CD14-positive monocyte (primary cell): Measurements from ENCODE around the gene DEPDC7. TPM values are rescaled to one million over a fixed set of nuclear protein-coding genes. Genes with fewer than 3 reads are reported as not detected.
"Not testable (repeated sequence)": the region's sequence is repeated elsewhere in the genome, so short reads cannot be mapped to it uniquely, and the experiment has no call there.

Source experiments
- DNase-seq, 3 donors: peaks; one replicate each; pipeline ENCODE4 v3.0.0-alpha.2; 2011 to 2022
- H2AFZ ChIP-seq: 2 replicates; pipeline ENCODE4 v1.6.0; 2012; ENCODE audit warnings: mild to moderate bottlenecking, low read depth, low read length, inconsistent platforms; ENCODE audit not compliant: insufficient read depth, poor library complexity, severe bottlenecking
- H3K27ac ChIP-seq, 2 donors: 1 replicate in 1 of 2; 2 replicates in 1 of 2; pipeline ENCODE4 v1.5.1; 2012 to 2013; ENCODE audit warnings: low read length in 2 of 2, control low read depth in 1 of 2, inconsistent platforms in 1 of 2, low read depth in 1 of 2, mild to moderate bottlenecking in 1 of 2
- H3K27me3 ChIP-seq, 2 donors: one replicate each; pipeline versions ENCODE4 v1.6.0 to v1.6.1; 2011 to 2013; ENCODE audit warnings: low read length in 2 of 2; ENCODE audit not compliant: control insufficient read depth in 2 of 2, insufficient read depth in 2 of 2
- H3K36me3 ChIP-seq, 2 donors: replicated peaks in 1 of 2; 1 replicate in 1 of 2; 2 replicates in 1 of 2; pipeline versions ENCODE4 v1.5.1 to v1.6.1; 2012 to 2013; ENCODE audit warnings: low read length in 2 of 2, control low read depth in 1 of 2, inconsistent platforms in 1 of 2, mild to moderate bottlenecking in 1 of 2; ENCODE audit not compliant: insufficient read depth in 2 of 2, control insufficient read depth in 1 of 2
- H3K4me1 ChIP-seq, 2 donors: 1 replicate in 1 of 2; 2 replicates in 1 of 2; pipeline versions ENCODE4 v1.5.1 to v1.6.1; 2012 to 2013; ENCODE audit warnings: low read length in 2 of 2, control low read depth in 1 of 2, inconsistent platforms in 1 of 2, mild to moderate bottlenecking in 1 of 2, moderate library complexity in 1 of 2; ENCODE audit not compliant: insufficient read depth in 2 of 2, control insufficient read depth in 1 of 2
- H3K4me2 ChIP-seq: replicated peaks from 2 replicates; pipeline ENCODE3; 2012; ENCODE audit warnings: low read length, moderate library complexity, mild to moderate bottlenecking; ENCODE audit not compliant: poor library complexity, severe bottlenecking; ENCODE audit errors: extremely low read depth
- H3K4me3 ChIP-seq, 3 experiments: fragments of 200-600 bp in 1 of 3; sonication (generic) in 1 of 3; replicated peaks in 1 of 3; 1 replicate in 2 of 3; 2 replicates in 1 of 3; pipeline ENCODE4 v1.5.1; 2011 to 2013; ENCODE audit warnings: low read length in 3 of 3, mild to moderate bottlenecking in 3 of 3, control low read depth in 2 of 3, low read depth in 2 of 3, inconsistent platforms in 1 of 3, moderate library complexity in 1 of 3
- H3K79me2 ChIP-seq: 2 replicates; pipeline ENCODE4 v1.6.0; 2012; ENCODE audit warnings: mild to moderate bottlenecking, control low read depth, inconsistent platforms, low read length, moderate library complexity; ENCODE audit not compliant: insufficient read depth
- H3K9ac ChIP-seq: 2 replicates; pipeline ENCODE4 v1.6.0; 2017; ENCODE audit warnings: low read length, mild to moderate bottlenecking; ENCODE audit not compliant: insufficient read depth, poor library complexity, severe bottlenecking
- H3K9me3 ChIP-seq, 2 donors: replicated peaks in 1 of 2; 1 replicate in 1 of 2; 2 replicates in 1 of 2; pipeline versions ENCODE4 v1.5.1 to v1.6.1; 2012 to 2013; ENCODE audit warnings: low read length in 2 of 2, control low read depth in 1 of 2; ENCODE audit not compliant: control insufficient read depth in 1 of 2, insufficient read depth in 1 of 2
- H4K20me1 ChIP-seq: 2 replicates; pipeline ENCODE4 v1.6.0; 2012; ENCODE audit warnings: mild to moderate bottlenecking, low read length, control low read depth, moderate library complexity; ENCODE audit not compliant: insufficient read depth
- H3K27ac Mint-ChIP-seq, 7 donors: one replicate each; pipeline ENCODE4 v1.8.0; 2020; ENCODE audit warnings: mild to moderate bottlenecking in 7 of 7, mixed read lengths in 7 of 7, moderate library complexity in 6 of 7, inconsistent platforms in 2 of 7
- H3K27me3 Mint-ChIP-seq, 3 donors: one replicate each; pipeline ENCODE4 v1.8.0; 2021 to 2022; ENCODE audit warnings: low read depth in 3 of 3, mild to moderate bottlenecking in 3 of 3, mixed read lengths in 3 of 3, moderate library complexity in 3 of 3, inconsistent platforms in 1 of 3
- H3K36me3 Mint-ChIP-seq, 2 donors: one replicate each; pipeline ENCODE4 v1.8.0; 2020; ENCODE audit warnings: mixed read lengths in 2 of 2, inconsistent platforms in 1 of 2, mild to moderate bottlenecking in 1 of 2
- H3K4me1 Mint-ChIP-seq: one replicate; pipeline ENCODE4 v1.8.0; 2020; ENCODE audit warnings: mild to moderate bottlenecking, mixed read lengths
- H3K4me3 Mint-ChIP-seq, 2 donors: one replicate each; pipeline ENCODE4 v1.8.0; 2020; ENCODE audit warnings: mild to moderate bottlenecking in 2 of 2, mixed read lengths in 2 of 2, moderate library complexity in 1 of 2
- H3K9me3 Mint-ChIP-seq, 7 donors: one replicate each; pipeline ENCODE4 v1.8.0; 2020 to 2022; ENCODE audit warnings: mixed read lengths in 7 of 7, mild to moderate bottlenecking in 6 of 7, moderate library complexity in 6 of 7, inconsistent platforms in 2 of 7
- CTCF ChIP-seq: fragments of 200-600 bp; IDR thresholded peaks from one replicate; pipeline ENCODE4 v1.8.0; 2022; ENCODE audit warnings: antibody characterized with exemption, mild to moderate bottlenecking
- WGBS: methylation state at CpG from one replicate; pipeline ENCODE4 v1.1.5; 2013; ENCODE audit warnings: missing lambda C conversion rate; ENCODE audit not compliant: insufficient coverage; 5-methylcytosine and 5-hydroxymethylcytosine counted together
- intact Hi-C, 2 donors: fragments of 100-400 bp; cut with micrococcal nuclease; formaldehyde crosslinking; loops; one replicate each; pipeline versions ENCODE4 v1.15.0 to v1.15.1; 2023
- polyA plus RNA-seq, 3 donors: library from polyadenylated mRNA; depleted of rRNA in 1 of 3; unstranded in 2 of 3; stranded (reverse) in 1 of 3; fragments of 300-500 nt in 2 of 3; fragments of >200 nt in 1 of 3; fragmentation: Illumina TruSeq in 2 of 3; gene quantifications; 1 replicate in 2 of 3; 2 replicates in 1 of 3; pipeline ENCODE4 v1.2.3, GENCODE V29; 2012 to 2021

Gene DEPDC7
- polyA plus RNA-seq, 3 donors: 0.33 to 0.55 (median 0.48) TPM

DNA sequence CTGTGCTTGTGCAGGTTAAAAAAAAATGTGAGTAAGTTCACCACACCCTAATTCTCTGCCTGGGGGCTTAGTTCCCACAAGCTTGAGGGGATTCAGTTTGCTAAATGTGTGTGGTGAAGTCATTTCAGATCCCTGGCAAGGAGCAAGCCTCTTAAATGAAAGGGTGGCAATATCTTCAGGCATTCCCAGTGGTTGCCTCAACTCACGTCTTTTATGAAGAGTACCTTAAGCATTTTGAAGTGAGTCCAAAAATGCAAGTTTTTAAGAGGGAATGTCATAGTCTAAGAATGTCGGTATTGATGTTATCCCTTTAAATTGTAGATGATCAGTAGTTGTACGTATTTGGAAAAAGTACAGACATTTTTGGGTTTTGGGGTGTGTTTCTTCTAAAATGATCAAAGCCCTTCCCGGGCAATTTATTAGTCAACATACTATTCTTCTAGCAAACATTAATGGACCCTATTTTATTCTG, 28.6 kb downstream of the DEPDC7 start:
- Histone ChIP-seq H3K4me2 (no peak overlapping the region), H2AFZ (no peak overlapping the region), H3K27me3 (no peaks in the 10 kb centered on the region), H3K27ac (no peak overlapping the region), H3K9me3 (no peaks in the 10 kb centered on the region), H3K79me2 (peaks cover 30% of the 10 kb centered on the region), H3K4me1 (peaks cover 28 to 32% of the 10 kb centered on the region in 2 donors), H3K36me3 (peaks cover 11 to 37% of the 10 kb centered on the region in 2 donors), H3K9ac (no peak overlapping the region), H4K20me1 (no peaks in the 10 kb centered on the region), H3K4me3 (no peak overlapping the region)
- WGBS: 100% methylated on average over 1 of the region's 4 CpGs
- TF ChIP-seq CTCF: no peak
- Mint-ChIP-seq H3K4me3 (no peak overlapping the region), H3K9me3 (no peaks in the 10 kb centered on the region), H3K27me3 (no peaks in the 10 kb centered on the region), H3K4me1 (peaks cover 32% of the 10 kb centered on the region), H3K27ac (no peak overlapping the region), H3K36me3 (peaks cover 29 to 40% of the 10 kb centered on the region in 2 donors)
- intact Hi-C loops: no loop called here
- no peak for DNase-seq

DNA sequence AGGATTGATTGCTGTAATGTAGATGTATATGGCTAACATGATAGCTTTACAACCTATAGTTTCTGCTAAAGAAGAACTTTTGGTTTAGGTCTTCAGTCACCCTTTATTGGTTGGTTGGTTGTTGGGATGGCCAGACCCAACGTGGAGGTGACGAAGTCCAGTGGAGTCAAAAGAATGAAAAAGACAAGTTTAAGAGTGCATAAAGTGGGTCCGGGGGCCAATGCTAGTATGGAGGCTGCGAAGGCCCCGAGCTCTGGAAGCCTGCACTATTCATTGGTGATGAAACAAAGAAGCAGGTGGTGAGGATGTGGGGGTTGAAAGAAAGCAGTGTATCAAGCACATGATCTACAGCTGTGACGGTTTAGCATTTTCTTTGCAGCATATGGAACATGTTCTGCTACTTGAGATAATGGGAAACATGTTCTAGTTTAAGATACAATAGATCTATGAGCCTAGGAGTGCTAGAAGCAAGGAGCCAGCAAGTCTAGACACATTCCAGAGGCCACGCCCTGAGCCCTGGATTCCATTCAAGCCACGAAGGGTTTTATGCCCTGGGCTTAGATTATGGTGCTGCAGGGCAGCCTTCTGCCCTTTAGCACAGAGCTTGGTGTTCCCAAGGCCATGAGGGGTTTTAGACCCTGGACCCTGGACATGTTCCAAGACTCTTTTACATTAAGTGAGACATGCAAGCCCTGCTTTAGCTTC, 30.0 kb downstream of the DEPDC7 start:
- H3K9me3 Mint-ChIP-seq: no peaks in the 10 kb centered on the region

GRCh38 chr11:33048701-33049100, 33.0 kb downstream of the DEPDC7 start:
- 0% methylated on average over 2 of the region's 6 CpGs for WGBS
- intact Hi-C loops, H3K27me3 ChIP-seq, H3K4me3 Mint-ChIP-seq, H3K9me3 ChIP-seq, H2AFZ ChIP-seq, H4K20me1 ChIP-seq, H3K9ac ChIP-seq, H3K27me3 Mint-ChIP-seq, H3K9me3 Mint-ChIP-seq: not testable (repeated sequence)
- H3K27ac ChIP-seq: peak overlapping the region; percentile 54 to 62
- H3K4me2 ChIP-seq: peak overlapping the region; percentile 30
- H3K79me2 ChIP-seq: peaks cover 28% of the 10 kb centered on the region
- peak overlapping the region in 1 of 3 experiments; percentile 2 for H3K4me3 ChIP-seq
- peaks cover 43% of the 10 kb centered on the region for H3K4me1 Mint-ChIP-seq
- peaks cover 13 to 33% of the 10 kb centered on the region in 2 donors for H3K36me3 ChIP-seq
- H3K4me1 ChIP-seq: peaks cover 41 to 44% of the 10 kb centered on the region in 2 donors
- H3K36me3 Mint-ChIP-seq: peaks cover 30 to 41% of the 10 kb centered on the region in 2 donors
- peak; percentile 77 to 92 (median 91) for DNase-seq
- H3K27ac Mint-ChIP-seq: peak overlapping the region; percentile 75 to 93 (median 84)

More for the DNA sequence above, 30.0 kb downstream of the DEPDC7 start:
- Histone ChIP-seq H3K4me2 (no peak overlapping the region), H3K27me3 (no peaks in the 10 kb centered on the region), H3K4me3 (no peak overlapping the region), H4K20me1 (no peaks in the 10 kb centered on the region), H3K36me3 (peaks cover 11 to 37% of the 10 kb centered on the region in 2 donors), H3K79me2 (peaks cover 22% of the 10 kb centered on the region), H3K9me3 (no peaks in the 10 kb centered on the region), H3K9ac (no peak overlapping the region), H2AFZ (no peak overlapping the region), H3K4me1 (peaks cover 26 to 32% of the 10 kb centered on the region in 2 donors), H3K27ac (no peak overlapping the region)
- Mint-ChIP-seq H3K27me3 (no peaks in the 10 kb centered on the region), H3K27ac (no peak overlapping the region), H3K4me1 (peaks cover 32% of the 10 kb centered on the region), H3K4me3 (no peak overlapping the region), H3K36me3 (peaks cover 29 to 40% of the 10 kb centered on the region in 2 donors)
- no peak for DNase-seq
- intact Hi-C loops: no loop called here
- 100% methylated on average over 8 of the region's 8 CpGs for WGBS
- TF ChIP-seq CTCF: no peak
